Fibroblast of lung (primary cell): Measurements from ENCODE around the gene RASSF3.

Experiments
- EZH2 ChIP-seq: IDR thresholded peaks from 2 replicates; pipeline ENCODE4 v1.5.1; 2012; ENCODE audit warnings: low read length, control low read depth, mild to moderate bottlenecking; ENCODE audit errors: missing control alignments
- TF ChIP-seq, protein P1 (sequence below), 2 donors: IDR thresholded peaks in 1 of 2; conservative IDR thresholded peaks in 1 of 2; 1 replicate in 1 of 2; 2 replicates in 1 of 2; pipeline ENCODE4 v1.5.1; 2011 to 2012; ENCODE audit warnings: low read length in 2 of 2, control low read depth in 1 of 2, inconsistent platforms in 1 of 2, low read depth in 1 of 2, mild to moderate bottlenecking in 1 of 2

DNA sequence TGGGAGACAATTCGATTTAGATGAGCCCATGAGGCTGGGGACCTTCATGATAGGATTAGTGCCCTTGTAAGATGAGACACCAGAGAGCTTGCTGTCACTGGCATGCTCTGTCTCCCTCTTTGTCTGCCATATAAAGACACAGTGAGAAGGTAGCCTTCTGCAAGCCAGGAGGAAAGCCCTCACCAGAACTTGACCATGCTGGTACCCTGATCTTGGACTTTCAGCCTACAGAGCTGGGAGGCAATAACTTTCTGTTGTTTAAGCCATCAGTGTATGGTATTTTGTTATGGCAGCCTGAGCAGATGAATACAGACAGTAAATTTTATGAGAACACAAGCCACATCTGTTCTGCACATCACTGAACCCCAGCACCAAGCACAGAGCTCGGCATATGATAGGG is 38.1 kb upstream of the RASSF3 start:
- TF ChIP-seq, protein P1, sequence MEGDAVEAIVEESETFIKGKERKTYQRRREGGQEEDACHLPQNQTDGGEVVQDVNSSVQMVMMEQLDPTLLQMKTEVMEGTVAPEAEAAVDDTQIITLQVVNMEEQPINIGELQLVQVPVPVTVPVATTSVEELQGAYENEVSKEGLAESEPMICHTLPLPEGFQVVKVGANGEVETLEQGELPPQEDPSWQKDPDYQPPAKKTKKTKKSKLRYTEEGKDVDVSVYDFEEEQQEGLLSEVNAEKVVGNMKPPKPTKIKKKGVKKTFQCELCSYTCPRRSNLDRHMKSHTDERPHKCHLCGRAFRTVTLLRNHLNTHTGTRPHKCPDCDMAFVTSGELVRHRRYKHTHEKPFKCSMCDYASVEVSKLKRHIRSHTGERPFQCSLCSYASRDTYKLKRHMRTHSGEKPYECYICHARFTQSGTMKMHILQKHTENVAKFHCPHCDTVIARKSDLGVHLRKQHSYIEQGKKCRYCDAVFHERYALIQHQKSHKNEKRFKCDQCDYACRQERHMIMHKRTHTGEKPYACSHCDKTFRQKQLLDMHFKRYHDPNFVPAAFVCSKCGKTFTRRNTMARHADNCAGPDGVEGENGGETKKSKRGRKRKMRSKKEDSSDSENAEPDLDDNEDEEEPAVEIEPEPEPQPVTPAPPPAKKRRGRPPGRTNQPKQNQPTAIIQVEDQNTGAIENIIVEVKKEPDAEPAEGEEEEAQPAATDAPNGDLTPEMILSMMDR (conservative IDR thresholded peaks at IDR 0.05 in 1 of 2, IDR thresholded peaks at IDR 0.05 in 1 of 2; ENCODE audit: low read depth in 1 of 2, low read length in 2 of 2) = no peak
- TF ChIP-seq EZH2 = no peak
